Stimulated activated CD8-positive, alpha-beta memory T cell treated with anti-CD3 and anti-CD28 coated beads, Interleukin-2, amount 100 ng/mL, for 48 hours (primary cell): Measurements from ENCODE around the gene CFAP69.

ENCODE experiments used
- DNase-seq, 2 donors: peaks; one replicate each; pipeline ENCODE4 v3.0.0-alpha.2; 2020; ENCODE audit warnings: low read depth in 2 of 2

Gene CFAP69, protein sequence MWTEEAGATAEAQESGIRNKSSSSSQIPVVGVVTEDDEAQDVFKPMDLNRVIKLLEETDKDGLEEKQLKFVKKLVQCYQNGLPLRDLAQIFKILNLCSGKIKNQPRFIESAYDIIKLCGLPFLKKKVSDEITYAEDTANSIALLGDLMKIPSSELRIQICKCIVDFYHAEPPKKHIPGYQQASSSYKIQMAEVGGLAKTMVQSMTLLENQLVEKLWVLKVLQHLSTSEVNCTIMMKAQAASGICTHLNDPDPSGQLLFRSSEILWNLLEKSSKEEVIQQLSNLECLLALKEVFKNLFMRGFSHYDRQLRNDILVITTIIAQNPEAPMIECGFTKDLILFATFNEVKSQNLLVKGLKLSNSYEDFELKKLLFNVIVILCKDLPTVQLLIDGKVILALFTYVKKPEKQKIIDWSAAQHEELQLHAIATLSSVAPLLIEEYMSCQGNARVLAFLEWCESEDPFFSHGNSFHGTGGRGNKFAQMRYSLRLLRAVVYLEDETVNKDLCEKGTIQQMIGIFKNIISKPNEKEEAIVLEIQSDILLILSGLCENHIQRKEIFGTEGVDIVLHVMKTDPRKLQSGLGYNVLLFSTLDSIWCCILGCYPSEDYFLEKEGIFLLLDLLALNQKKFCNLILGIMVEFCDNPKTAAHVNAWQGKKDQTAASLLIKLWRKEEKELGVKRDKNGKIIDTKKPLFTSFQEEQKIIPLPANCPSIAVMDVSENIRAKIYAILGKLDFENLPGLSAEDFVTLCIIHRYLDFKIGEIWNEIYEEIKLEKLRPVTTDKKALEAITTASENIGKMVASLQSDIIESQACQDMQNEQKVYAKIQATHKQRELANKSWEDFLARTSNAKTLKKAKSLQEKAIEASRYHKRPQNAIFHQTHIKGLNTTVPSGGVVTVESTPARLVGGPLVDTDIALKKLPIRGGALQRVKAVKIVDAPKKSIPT

DNA sequence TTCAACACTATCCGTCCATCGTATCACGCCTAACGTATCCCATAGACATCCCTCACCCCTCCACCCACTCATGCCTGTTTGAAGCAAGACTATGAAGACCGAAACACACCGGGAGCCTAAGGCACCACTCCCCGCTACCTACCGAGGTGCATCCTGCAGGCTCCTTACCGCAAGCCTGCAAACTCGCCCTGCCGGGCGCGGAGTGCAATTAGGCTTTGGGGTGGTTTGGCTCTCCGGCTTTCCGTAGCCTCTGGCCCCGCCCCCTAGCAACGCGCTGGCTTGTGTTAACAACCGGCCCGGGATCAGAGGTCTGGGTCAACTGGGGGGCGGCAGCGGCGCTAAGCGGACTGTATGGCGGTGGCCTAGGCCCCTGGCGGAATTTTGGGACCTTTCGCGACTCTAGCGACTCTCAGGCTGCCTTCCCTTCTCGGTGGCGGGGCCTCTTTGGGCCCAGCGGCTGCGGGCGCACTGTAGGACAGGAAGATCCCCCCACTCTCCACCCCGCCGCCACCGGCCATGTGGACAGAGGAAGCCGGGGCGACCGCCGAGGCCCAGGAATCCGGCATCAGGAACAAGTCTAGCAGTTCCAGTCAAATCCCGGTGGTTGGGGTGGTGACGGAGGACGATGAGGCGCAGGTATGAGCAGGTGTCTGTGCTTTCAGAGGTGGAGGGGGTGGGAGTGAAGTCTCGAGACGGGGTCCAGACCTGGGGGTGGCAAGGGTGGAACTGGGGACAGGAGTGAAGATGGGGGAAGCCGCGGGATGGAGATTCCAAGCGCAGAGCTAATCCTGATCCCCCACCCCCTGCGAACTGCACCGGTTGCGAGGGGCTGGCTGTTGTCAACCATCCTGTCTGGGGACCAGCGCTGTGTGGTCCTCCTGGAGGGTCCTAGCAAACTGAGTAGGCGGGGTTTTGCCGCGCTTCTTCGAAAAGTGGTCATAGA is at the start of gene CFAP69:
Gene CFAP69, plus strand, starts transcription at position 266 of the 943 bp plus-strand sequence. Its CDS starts 251 bp downstream, at position 517.
- DNase-seq: peak; percentile 78 to 80

DNA sequence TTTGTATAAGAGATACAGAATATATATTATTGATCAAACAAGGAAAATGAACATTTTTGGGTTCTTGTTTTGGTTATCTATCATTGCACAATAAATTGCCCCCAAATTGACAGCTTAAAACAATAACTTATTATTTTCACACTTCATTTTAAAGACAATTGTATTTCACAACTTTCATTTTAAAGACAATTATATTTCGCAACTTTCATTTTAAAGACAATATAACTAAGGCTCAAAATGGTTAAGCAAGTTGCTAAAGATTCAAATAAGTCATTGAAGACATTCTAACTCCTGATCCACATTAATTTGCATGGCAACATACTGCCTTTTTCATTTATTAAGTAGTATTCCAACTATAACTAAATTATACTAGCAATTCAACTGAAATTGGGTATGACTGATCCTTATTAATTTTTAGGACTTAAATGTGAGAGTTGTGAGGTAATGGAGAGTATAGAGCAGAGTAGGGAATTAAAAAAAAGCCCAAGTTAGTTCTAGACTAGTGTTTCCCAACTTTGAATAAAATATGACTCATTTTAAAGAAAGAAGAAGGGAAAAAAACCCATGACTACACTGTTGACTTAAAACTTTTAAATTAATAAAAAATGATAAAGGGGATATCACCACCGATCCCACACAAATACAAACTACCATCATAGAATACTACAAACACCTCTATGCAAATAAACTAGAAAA is 43.3 kb upstream of the CFAP69 start:
- DNase-seq: no peak

DNA sequence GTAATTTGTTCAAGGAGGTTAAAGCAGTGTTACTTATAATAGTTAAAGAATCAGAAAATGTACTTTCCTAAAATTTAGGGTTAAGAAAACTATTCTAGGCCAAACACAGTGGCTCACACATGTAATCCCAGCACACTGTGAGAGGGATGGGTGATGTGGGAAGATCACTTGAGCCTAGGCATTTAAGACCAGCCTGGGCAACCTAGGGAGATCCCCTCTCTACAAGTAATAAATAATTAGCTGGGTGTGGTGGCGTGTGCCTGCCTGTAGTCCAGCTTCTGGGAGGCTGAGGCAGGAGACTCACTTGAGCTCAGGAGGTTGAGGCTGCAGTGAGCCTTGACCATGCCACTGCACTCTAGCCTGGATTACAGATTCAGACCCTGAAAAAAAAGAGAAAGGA is 37.0 kb upstream of the CFAP69 start:
- DNase-seq: no peak

DNA sequence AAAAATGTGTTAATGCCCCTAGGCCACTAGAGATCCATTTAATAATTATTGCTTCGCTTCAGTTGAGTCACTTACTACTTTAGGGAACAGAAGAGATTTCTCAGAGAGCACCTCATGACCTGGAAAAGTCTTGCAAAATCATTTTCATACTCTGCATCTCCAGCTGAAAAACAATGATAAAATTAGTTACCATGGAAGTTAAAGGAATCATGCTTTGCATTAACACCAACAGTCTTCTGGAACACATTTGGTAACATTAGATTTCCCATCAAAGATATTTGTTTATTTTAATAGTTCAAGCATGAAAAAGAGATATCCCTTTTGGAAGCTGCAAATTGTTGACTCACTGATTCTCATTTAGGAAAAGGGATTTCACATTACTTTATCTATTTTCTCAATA is 35.2 kb upstream of the CFAP69 start:
- DNase-seq: no peak

DNA sequence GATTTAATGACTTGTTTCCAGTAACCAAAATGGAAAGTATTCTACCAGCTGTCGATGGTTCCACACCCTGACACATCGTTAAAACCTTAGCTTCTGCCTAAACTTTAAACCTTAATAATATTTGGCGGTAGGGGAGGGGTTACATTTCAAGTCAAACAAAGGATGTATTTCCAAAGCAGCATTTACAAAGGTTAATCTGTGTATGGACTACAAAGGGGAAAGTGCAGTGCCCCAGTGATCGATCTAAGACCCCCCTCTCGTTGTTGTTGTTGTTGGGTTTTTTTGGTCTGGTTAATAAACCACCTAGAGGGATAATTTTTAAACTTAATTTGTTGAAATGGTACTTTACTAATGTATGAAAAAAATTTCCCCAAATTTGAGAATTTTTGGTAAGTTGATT is 34.5 kb upstream of the CFAP69 start:
- no peak for DNase-seq

DNA sequence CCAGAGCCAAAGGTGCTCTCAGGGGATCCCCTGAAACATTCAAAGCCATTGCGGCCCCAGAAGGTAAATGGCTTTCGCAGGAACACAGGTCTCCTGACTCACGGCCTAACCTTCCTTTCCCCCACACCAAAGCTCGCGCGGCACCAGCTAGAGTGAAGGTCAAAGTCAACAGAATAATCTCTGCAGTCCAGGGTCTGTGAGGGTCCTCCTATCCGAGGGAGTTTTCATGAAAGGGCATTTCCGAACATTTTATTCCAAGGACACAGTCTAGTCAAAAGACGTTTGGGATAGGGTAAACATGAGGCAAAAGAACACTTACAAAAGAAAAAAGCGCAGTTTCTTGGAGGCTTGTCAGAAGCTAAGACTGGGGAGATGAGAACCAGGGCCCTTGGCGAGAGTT is 34.0 kb upstream of the CFAP69 start:
- no peak for DNase-seq

DNA sequence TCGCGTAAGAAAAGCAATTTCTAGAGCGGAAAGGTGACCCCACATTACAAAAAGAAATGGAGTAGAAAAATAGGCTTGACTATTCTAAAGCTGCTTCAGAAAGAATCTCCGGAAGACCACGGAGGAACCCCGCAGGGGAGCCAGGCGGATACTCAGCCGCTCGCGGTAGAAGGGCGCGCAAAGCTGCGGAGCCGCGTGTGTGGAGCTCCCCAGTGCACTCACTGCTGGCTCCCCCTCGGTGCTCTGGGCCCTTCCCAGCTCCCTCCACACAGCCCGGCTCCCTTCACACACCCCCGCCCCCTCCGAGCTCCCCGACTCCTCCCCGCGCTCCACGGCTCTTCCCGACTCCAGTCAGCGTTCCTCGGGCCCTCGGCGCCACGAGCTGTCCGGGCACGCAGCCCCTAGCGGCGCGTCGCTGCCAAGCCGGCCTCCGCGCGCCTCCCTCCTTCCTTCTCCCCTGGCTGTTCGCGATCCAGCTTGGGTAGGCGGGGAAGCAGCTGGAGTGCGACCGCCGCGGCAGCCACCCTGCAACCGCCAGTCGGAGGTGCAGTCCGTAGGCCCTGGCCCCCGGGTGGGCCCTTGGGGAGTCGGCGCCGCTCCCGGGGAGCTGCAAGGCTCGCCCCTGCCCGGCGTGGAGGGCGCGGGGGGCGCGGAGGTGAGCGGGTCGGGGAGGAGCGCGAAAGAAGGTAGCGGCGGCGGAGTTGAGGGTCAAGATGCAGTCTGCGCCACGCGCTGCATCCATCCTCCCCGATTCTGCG is 33.4 kb upstream of the CFAP69 start, which contains the start of gene STEAP2:
Gene STEAP2, plus strand, starts transcription at position 350 of the 758 bp plus-strand sequence. CDS start 13,343 bp downstream, outside the sequence.
- peak; percentile 13 to 28 for DNase-seq

DNA sequence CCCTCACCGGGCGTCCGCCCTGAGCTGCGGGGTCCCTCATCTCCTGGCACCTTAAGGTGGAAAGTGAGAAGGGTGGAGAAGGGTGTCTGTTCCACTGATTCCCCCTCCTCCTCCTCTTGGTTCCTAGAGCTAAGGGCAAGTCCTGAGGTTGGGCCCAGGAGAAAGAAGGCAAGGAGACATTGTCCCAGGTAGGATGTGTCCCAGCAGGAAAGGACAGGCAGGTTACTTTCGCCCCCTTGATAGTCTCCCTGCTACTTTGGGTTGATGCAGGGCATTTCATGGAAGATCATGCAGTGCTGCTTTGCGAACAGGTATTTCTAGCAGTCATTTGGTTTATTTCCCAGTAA is 32.9 kb upstream of the CFAP69 start:
- DNase-seq: no peak

DNA sequence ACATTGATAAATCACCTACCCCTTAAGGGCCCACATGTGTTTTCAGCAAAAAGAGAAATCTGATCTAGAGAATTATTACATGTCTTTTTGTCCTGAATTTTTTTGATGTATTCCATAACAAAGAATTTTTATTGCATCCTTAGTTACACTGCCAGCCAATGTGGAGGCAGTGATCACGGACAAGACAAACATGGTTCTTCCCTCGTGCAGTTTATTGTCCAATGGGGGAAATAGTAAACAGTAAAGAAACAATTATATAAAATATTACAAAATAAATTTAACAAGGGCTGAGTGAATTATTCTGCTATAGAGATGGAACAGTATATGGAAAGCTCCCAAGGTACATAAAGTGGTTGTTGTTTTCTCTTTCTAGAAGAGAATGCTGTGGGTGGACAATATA is 31.5 kb upstream of the CFAP69 start:
- no peak for DNase-seq

DNA sequence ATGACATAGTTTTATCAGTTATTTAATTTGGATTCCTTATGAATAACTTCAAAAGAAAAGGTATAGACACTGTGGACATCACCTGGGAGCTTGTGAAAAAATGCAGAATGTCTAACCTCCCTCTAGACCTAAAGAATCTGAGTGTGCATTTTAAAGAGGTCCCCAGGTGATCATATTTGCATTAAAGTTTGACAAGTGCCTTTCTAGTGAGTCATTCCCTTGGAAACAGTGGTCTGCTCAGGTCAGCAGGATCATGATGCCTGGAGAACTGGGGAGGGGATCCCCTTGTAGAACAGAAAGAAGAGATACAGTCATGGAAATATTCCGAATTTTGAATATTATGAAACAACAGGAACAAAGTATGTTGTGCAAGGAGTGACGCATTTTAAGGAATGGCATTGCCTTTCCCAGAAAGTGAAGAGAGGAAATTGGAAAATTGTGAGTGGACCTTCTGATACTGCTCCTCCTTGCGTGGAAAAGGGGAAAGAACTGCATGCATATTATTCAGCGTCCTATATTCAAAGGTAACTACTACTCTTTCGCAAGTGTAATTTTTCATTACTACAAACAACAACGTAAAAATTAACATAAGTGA is 28.8 kb upstream of the CFAP69 start:
- no peak for DNase-seq

DNA sequence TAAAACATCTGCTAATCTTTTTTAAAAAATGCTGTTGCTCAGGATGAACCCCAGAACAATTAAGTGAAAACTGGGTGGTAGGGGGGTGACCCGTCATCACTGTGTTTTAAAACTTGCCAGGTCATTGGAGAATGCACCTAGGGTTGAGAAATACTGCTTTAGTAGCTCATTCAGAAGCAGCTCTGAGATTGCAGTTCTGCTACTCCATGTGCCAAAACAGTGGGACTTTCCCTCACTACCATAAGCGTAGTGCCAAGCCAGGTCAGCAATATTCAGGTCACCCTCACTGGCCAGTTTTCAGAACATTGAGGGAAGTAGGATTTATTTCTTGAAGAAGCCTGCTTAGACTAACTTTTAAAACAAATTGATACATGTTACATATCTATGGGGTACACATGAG is 28.2 kb upstream of the CFAP69 start:
- no peak for DNase-seq

DNA sequence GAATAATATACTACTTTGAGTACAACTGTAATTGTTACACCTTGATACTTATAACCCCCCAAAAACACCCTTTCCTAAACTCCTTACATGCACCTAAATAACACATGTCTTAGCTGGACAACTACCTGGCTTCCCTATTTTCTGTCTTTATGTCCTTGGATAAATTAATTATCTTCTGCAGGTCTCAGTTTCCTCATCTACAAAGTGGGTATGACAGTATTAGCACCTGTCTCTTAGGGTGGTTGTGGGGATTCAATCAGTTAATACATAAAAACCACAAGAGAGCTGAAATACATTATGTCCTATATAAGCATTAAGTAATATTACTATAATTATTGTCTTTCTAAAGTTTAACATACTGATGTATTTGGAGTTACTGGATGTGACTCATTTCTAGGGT is 22.6 kb upstream of the CFAP69 start:
- DNase-seq: no peak

DNA sequence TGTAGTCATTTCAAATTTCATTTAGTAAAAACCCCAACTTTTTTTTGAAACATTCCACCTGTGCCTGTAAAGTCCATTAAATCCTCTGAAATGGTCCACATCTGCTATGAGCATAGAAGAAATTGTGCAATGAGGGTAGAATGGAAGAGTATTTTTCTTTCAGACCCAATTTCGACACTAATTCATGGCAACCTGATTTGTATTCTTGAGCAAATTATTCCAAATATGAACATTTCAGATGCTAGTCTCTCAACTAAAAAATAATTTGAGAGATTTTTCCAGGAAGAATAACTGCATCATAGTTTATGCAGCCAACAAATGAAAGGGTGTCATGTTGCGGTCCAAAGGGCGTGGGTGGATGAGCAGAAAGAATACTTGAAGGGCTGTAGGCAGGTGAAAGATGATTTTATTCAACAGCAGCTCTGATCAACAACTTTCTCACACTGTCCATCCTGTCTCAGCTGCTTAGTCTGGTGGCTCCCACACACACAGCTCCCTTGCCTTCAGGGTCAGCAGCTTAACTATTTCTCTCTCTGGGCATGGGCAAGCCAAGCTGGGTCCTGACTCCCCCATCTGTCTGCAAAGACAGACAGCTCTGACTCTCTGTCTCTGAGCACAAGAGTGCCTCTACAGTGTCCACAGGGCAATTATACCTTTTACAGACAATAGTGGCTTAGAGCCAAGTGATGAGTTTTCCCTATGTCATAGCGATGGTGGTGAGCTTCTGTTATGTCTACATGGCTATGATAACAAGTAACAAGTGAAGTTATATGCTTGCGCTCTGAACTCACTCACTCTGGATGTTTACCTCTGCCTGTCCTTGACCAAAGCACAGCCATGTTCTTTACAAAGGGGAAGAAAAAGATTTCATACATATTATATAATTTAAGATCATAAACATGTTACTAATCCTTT is 21.9 kb upstream of the CFAP69 start:
- no peak for DNase-seq

DNA sequence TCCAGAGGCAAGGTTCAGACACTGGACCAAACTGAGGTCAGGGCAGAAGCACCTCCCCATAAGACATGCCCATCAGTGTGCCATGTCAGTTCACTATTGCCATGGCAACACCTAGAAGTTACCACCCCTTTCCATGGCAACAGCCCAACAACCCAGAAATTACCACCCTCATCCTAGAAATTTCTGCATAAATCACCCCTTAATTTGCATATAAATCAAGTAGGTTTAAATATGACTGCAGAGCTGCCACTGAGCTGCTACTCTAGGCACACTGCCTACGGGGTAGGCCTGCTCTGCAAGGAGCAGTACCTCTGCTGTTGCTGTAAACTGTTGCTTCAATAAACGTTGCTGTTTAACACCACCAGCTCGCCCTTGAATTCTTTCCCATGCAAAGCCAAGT is 20.8 kb upstream of the CFAP69 start:
- no peak for DNase-seq

DNA sequence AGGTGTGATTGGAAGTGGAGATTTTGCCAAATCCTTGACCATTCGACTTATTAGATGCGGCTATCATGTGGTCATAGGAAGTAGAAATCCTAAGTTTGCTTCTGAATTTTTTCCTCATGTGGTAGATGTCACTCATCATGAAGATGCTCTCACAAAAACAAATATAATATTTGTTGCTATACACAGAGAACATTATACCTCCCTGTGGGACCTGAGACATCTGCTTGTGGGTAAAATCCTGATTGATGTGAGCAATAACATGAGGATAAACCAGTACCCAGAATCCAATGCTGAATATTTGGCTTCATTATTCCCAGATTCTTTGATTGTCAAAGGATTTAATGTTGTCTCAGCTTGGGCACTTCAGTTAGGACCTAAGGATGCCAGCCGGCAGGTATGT is 19.8 kb upstream of the CFAP69 start:
- DNase-seq: no peak

DNA sequence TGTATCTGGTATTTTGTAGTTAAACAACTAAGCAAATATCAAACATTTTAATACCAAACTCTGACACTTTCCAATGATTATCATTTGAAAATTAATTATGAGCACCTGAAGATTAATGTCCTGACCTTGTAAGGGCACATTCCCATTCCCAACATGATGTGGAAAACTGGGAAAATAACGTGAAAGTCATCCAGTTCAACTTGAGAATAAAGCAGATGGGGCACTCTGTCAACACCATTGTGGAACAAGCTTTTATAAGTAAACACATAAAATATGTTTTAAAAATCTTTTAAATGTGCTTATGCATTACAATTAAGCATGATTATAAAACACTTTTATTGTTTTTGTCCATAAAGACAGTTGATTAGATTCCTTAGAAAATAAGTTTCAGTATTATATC is 19.4 kb upstream of the CFAP69 start:
- DNase-seq: no peak

DNA sequence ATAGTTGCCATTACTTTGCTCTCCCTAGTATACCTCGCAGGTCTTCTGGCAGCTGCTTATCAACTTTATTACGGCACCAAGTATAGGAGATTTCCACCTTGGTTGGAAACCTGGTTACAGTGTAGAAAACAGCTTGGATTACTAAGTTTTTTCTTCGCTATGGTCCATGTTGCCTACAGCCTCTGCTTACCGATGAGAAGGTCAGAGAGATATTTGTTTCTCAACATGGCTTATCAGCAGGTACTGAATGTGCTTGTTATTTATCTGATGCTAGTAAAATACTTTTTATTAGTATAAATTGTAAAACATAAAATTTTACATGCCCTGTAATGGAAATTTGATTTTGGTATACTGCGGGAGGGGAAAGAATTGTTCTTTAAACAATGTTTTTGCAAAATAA is 17.7 kb upstream of the CFAP69 start:
- DNase-seq: no peak

DNA sequence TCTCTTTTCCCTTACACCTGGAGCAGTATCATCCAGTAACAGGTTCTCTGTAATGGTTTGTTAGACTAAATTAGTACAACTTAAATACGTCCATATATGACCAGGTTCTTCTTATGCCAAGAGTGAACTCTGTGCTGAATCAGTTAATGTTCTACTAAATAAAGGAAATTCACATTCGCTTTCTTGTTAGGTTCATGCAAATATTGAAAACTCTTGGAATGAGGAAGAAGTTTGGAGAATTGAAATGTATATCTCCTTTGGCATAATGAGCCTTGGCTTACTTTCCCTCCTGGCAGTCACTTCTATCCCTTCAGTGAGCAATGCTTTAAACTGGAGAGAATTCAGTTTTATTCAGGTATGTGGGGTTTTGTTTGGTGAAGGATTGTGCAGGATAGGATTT is 15.3 kb upstream of the CFAP69 start:
- DNase-seq: no peak

DNA sequence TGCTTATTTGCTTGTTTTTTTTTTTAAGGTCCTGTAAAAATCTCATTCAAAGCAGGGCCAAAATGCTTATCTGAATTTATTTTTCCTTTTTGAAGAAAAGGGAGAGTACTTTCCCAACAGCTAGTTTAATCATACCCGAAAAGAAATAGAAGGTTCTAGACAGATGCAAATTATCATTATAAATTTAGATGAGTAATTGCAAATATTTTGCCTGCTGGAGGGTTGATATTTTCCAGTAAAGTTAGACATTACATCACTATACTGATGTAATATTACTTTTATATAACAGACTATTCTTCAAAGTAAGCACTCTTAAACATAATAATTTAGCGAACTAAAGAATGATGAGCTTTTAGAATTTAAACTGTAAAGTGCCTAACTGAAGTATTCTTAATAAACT is 14.1 kb upstream of the CFAP69 start:
- no peak for DNase-seq
